GM21576 (cell line): Measurements from ENCODE around the gene TRIM29.

Experiments
- ATAC-seq: cut with Tn5 transposase; IDR thresholded peaks from one replicate; pipeline ENCODE4 v1.9.1; 2021; ENCODE audit warnings: mild to moderate bottlenecking, moderate library complexity; ENCODE audit not compliant: unreplicated experiment

TRIM29 gene

DNA sequence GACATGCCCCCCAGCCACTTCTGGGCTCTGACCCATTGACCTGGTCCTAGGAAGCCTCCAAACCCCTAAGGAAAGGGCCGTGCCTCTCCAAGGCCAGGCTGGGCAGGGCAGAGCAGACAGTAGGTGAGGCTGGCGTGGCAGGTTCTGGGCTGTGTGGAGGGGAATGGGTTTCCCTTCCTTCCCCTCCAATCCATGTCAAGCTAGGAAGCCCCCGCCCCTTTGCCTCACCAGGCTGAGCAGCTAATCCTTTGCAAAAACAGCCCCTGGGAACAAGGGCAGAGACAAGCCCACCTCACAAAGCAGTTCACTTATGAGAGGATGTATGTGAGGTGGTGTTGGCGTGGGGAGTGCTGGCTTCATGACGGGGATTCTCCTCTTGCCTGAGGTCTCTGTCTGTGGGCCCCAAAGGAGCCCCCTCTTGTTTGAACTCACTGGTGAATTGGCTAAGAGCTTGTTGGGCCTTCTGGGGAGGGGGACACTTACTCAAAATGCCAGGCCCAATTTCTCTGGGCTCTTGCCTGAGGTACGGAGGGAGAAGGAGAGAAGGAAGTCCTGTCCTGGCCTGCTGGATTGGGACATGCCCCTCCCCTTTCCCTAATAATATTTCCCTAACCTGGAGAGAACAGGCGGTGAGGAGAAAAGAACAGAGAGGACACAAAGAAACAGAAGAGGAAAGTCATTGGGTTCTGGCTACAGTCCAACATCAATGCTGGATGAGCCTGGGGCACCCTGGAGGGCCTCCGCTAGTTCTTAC, 1.6 kb upstream of the TRIM29 start:
- ATAC-seq: no peak

DNA sequence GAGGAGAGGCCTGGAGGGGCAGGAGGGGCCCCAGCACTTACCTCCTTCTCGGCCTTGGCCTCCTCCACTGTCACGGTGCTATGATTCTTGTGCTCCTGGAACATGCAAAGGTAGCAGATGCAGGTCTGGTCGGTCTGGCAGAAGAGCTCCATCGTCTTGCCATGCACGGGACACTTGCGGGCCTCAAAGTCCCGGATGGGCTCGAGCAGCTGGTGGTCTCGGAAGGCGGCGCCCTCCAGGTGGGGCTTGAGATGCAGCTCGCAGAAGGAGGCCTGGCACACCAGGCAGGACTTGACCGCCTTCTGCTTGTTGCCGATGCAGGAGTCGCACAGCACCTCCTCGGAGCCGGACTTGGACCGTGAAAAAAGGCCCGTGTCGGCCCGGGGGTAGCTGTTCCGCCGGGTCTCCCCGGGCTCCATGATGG, 714 bp downstream of the TRIM29 start:
- ATAC-seq: no peak

DNA sequence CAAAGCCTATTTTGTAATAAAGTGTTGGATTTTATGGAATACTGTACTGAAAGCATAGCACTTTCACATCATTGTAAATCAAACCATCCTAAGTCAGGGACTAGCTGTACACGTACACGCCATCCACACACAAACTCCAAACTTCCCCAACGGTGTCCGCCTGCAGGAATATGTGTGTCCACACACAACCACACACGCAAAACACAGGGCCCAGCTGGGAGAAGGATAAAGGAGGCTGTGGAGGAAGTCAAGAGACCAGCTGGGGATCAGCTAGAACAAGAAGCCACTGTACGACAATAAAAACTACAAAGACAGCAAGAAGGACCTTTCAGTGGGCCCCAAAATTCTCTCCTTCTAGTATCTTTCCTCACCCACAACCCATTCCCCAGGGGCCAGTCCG, 1.6 kb downstream of the TRIM29 start:
- ATAC-seq: no peak

DNA sequence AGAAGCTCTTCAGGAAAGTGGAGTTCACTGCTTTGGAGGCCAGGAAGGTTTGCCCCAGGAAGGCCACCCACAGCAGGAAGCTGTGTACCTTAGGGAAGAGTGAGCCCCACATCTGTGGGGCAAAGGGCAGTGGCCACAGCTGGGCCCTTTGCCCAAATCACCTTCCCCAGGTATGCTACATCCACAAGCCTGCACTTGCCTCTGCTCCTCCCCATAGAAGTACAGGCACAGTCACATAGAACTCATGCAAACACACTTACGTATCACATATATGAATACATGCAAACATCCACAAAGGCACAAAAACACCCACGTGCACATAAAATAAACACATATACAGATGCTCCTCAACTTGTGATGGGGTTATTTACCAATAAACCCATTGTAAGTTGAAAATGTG, 2.1 kb downstream of the TRIM29 start:
- no peak for ATAC-seq

DNA sequence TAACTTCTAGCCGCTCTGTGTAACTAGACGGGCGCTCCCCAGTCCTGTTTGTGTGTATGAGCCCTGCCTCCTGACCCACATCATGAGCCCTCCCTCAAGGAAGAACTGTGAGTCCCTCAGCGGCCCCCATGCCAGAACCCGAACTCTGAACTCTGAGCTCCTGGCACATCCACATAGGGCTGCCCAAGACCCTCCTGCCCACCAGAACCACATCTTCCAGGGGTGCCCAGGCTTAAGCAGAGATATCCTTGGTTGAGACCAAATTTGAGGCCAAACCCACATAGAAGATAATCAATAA, 3.0 kb downstream of the TRIM29 start:
- ATAC-seq: no peak

DNA sequence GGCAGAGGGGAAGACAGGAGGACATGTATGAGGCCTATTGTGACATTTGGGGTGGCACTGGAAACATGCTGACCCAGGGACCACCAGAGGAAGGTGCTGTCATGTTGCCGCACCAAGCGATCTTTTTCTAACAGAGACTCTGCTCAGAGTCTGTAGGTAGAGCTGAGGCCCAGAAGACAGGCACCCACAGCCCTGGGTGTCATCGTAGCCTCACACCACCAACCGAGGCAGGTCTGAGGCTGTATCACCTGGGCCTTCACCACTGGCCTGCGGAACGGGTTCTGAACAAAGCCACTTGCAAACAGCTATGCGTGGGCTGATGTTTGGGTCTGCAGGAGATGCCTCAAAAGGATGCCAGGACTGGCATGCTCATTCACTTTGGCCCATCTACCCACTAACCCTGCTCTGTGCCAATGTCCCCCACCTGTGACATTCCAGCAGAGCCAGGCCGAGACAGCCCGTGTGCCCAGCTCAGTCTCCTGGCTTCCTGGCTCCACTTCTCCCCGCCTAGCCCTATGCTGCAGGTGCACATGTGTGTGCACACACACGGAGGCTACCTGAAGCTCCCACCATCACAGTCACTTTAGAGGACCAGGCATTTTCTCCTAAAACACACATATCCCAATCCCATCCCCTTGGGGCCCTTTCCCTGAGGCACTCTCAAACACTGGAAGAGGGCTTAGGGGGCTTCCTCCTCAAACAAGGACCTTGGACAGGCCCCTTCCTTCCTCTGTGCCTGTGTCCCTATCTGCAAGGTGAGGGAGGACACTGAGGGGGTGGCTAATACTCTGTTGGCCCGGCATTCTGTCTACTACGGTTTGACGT, 3.6 kb downstream of the TRIM29 start:
- no peak for ATAC-seq

DNA sequence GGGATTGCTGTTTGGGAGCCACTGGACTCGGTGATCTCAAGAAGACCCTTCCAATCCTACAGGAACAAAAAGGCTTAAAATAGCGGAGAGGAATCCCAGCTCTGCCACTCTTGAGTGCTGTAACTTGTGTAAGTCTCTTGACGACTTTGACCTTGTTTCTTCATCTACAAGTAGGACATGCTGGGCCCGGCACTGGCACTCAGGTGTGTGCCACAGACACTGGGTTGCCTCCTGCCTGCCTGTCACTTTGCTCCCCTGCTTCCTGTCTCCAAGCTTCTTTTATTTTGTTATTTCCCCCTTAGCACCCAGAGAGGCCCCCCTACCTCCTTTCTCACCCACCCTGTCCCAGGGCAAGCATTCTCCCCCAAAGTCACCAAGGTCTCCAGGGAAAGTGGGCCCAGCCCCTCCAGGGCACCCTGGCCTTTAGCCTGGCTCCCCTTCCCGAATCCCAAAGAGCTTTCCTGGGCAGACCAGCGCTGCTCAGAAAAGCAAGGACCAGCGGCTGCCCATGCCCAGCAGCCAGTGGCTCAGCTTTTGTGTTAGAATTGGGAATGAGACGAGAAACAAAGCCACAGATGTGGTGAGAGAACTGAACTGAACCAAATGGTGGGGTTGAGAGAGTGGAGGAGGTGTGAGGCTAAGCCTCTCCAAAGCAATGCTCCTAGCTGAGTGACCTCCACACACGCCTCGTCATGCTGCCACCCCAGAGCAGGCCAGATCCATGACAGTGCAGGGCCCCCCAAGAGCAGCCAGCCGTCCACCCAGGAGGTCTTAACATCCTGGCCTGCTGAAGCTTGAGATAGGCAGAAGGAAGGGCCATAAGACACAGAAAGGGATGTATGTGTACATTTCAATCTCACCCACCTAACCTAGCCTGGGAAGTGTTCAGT, 4.5 kb downstream of the TRIM29 start:
- ATAC-seq: no peak

DNA sequence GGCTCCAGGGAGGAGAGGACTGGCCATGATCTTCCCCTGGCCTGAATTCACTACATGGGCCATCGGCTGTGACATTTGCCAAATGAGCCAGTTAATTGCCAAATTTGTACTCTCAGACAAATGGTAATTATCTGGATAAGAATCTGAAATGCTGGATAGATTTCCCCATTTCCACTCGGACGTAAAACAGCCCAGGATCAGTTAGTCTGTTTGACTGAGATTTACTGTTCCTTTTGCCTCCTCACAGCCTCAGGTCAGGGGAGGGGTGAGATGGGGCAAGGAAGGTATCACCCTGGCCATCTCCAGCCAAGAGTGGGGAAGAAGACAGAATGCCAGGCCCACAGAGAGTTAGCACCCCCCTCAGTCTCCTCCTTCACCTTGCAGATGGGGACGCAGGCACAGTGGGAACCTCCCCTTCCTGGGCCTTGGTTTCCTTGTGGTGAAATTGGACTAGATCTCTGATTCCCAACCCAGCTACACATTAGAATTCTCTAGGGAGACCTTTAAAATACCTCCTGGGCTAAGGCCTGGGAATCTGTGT, 5.2 kb downstream of the TRIM29 start:
- ATAC-seq: no peak

DNA sequence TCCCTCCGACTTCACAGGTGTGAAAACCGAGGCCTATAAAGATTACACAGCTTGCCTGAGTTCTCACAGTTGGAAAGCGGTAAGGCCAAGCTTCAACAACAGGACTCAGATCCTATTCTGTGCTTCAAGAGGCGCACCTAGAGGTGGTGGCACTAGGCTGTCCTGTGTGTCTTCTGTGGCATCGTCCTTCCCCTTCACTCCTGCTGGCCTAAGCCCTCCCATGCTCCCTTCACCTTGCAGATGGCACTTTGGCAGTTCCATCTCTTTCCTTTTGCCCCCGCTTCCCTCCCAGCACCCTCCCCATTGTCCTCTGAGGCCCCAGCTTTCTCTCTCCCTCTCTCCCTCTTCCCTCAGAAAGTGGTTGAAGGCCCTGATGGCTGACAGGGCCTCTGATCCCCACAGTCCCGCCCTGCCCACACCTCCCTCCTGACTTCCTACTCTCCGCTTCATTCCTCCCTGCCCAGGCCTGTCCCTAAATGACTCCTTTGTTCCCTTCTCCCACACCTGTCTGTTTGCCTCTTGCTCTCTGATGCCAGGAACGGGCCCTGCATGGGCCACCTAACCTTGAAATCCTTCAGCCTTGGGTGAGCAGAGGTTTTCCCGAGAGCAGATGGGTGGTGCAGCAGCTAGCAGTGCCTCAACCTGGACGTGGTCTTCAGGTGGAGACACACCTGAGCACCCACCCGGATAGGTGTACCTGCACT, 5.8 kb downstream of the TRIM29 start:
- no peak for ATAC-seq

DNA sequence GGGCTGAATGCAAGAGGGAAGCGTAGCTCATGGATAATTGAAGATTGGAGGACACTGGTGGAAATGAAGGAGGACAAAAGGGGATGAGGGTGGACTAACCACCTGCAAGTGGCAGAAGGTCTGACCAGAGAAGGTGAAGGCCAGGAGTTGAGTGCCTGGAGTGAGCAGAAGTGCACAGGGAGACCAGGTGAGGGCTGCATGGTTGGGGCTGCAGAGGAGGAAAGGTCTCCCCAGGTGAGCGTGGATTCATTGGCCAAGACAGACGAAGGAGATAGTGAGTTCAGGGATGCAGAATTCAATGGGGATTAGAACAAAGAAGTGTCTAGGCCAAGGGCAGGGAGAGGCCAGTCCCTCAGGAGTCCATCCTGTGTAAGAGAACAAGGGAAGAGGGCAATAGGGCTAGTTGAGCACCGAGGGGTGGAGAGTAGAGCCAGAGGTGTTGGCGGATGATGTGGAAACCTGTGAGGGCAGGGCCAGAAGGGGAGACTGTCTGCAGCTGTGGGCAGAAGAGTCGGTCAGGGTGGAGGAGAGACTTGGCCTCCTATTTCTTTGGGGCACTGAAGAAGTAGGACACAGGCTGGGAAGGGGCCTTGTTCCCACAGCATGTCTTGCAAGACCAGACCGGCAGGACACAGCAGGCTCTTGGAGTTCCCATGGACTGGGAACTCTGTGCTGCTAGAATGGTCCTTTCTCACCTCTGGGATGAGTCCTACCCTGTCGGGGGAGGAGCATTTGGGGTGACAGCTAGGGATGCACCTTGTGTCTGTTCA, 6.7 kb downstream of the TRIM29 start:
- ATAC-seq: no peak

DNA sequence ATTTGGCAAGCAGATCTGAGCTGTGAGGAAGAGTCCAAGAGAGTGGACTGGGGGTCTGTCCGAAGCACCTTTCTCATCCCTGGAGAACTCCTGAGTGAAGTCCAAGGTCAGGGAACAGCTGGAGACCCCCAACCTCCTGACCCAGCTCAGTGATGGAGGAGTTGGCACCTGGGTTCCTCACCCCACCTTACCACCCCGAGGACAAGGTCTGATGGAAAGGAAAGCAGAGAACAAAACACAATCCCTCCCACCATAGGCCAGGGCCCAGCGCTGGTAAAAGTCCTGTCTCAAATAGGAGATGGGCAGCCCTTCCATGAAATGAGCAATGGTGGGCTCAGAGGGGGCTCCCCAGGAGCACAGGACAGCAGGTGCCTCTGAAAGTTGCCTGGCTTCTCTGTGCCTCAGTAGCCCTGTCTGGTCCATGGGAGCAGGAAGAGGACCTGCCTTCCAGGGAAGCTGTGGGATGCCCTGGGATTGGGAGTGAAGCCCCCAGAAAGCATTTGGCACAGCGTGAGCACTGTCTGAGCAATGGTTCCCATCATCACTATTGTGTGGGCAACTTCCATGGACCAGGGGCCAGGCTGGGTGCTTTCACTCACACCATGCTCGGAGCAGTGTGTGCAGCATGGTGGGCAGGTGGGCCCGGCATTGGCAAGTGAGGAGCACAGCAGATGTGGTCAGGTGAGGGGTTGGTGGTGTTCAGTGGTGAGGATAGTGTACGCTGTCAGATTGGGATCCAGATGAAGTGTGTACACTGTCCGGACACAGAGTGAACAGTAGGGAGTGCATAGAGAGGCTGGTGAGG, 7.5 kb downstream of the TRIM29 start:
- ATAC-seq: no peak

DNA sequence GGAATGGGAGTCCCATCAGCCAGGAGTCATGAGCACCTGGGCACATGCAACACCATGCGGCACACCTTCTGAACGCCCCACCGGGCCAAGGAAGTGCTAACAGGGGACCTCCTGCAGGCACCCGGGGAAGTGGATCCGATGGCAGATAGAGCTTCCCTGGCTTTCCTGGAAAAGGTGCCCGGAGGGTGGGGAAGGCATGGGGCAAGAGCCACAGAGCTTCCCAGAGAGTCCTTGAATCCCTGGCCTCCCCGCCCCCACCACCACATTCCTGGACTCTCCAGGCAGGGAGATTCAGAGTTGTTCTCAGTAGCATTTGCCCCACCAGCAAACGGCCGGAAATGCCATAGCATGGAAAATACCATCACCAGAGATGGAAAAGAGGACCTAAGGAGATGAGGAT, 8.3 kb downstream of the TRIM29 start:
- no peak for ATAC-seq

DNA sequence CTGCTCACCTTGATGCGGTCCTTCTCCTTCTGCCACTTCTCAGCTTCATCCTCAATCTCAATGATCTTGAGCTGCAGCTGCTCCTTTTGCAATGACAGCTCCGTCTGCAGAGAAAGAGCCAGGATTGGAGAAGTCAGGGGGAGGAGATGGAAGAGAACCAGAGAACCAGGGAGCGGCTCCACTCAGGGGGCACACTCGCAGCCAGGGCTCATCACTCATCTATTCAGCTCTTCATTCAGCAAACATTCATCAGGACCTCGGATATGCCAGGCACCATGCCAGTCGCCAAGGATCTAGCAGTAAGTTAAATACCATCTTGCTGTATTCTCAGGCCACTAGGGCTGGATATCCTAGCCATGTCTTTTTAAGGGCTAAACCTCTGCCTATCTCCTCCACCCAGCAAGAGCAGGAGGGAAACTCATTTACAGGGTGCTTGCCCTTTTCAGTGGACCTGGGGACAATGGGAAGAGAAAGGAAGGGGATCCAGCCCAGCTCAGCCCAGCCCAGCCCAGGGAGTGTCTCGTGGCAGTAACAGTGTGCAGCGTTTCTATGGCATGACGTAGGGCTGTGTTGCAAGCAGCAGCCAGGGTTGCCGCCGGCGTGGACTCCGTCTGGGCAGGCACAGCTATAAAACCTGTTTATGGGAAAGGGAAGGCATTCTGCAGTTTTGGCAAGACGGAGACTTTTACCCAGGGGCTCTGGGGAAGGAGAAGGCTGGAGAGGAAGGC, 9.4 kb downstream of the TRIM29 start:
- no peak for ATAC-seq

DNA sequence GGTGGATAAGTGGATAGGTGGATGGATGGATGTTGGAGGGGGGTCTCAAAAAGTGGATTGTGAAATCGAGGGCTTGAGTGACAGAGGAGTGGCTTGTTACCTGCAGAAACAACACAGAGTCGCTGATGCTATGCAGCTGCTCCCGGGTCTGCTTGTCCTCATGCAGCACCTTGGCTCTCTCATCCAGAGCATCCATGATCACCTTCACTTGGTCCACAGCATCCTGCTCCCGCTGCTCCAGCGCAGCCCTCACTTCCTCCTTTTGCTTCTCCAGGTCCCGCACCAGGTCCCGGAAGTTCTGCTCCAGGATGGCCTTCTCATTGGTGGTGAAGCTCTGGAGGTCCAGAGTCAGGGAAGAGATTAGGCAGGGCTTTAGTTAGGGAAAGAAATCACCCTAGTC, 10.7 kb downstream of the TRIM29 start:
- no peak for ATAC-seq

DNA sequence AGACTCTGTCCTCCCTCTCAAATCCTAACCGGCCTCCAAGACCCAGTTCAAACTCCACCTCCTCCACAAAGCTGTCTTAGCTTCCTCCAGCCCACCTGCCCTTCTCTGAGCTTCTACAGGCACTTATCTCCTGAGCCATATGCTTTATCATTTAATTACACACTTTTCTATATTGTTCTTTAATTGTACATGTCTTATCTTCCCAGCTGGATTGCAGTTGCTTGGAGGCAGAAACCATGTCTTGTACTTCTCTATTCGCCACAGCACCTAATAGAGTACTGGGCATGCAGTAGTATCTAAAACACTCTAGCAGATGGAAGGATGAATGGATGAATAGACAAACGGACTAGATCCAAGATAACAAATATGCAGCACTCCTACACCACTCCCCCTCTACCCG, 11.3 kb downstream of the TRIM29 start:
- ATAC-seq: no peak

DNA sequence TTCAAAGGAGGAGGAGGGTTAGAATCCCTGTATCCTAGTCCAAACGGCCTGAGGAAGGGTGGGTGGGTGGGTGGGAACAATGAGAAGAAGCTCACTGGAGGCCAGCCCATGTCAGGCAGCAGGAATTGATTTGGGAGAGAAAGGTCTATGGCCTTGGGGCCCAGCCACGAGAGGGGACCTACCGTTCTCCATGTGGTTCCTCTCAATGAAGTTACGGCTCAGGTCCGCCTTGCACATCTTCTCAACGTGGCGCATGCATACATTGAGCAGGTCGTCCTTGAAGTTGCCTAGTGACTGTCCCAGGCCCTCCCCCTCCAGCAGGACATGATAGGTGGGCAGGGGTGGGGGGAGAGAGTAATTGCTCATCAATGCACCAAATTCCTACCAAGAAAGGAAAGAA, 12.4 kb downstream of the TRIM29 start:
- ATAC-seq: no peak

DNA sequence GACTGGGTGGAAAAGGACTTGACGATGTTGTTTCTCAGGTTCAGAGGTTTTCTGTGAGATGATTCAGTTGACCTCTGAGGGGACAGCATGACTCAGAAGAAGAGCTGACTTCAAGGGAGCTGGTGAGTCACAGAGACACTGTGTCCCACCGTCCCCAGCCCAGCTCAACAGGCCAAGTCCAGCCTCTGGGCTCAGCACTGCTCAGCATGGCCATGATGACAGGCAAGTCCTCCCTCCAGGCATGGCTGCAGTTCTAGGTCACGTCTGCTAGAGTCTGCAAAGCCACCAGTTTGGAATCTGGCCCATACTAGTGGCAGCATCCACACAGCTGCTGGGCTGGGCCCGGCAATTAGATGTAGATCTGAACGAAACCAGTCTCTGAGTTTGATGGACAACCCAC, 12.9 kb downstream of the TRIM29 start:
- ATAC-seq: no peak

DNA sequence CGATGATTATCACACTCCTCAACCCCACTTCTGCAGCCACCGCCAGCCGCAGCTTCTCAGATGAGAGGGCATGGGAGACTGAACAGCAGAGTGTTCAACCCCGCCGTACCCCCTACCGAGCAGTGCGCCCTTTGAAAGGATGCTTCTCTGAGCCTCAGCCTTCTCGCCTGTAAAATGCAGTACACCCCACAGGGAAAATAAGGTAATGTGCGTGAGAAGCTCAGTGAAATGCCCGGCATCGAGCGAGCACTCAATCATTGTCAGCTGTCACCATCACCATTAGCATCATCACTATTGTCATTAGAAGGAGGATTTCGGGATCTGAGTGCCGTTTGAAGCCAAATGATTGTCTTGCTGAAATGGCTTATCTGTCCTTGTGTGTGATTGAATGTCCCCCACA, 13.6 kb downstream of the TRIM29 start:
- ATAC-seq: no peak

DNA sequence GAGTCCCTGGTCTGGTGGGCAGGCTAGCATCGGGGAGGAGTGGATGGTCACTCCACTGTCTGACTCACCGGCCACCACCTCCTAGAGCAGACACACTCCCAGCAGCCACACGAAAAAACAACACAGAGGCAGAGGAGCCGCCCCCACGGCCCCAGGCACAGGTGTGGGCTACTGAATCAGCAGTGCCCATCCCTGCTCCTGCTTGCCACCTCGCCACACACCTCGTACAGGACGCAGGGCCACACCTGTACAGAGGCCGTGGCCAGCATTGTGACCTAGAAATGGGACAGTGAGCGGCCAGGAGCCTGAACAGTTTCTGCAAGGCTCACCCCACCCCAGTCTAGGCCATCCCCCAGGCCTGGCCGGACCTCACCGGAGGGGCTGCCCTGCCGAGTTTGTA, 14.0 kb downstream of the TRIM29 start:
- ATAC-seq: no peak
